Measurements from ENCODE around the gene SYVN1.

The SYVN1 gene

DNA sequence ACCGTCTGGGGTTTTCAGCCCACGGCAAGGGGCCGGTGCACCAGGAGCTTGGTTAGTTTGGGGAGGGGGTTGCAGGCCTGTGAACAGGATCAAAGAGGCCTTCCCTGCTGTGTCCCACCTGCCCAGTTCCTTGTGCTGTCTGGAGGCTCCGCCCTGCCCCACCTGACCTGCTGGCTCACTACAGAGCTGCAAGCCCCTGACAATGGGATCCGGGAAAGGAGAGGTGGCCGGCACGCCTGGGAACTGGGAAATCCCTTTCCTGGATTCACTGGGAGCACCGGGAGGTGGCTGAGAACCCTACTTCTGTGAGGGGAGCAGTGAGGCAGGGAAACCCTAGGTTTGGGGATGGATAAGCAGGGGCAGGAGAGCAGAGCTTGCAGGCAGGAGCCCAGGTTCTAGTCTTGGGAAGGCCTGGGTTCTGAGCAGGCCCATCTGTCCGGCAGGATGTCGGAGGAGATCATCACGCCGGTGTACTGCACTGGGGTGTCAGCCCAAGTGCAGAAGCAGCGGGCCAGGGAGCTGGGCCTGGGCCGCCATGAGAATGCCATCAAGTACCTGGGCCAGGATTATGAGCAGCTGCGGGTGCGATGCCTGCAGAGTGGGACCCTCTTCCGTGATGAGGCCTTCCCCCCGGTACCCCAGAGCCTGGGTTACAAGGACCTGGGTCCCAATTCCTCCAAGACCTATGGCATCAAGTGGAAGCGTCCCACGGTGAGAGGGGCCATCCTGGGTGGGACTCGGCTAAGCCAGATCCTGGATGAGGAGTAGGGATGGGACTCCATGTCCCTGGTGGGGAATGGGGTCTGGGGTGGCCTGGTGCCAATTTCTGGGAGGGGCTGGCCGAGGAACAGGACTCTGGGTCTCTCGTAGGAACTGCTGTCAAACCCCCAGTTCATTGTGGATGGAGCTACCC lies 48.2 kb upstream of the SYVN1 start:
- Histone ChIP-seq H3K4me3 (ENCODE audit: low read depth, low read length) (peak overlapping the region; percentile 91), H3K4me1 (ENCODE audit: control insufficient read depth, insufficient read depth, low read length) (no peaks in the 10 kb centered on the region), H3K9me3 (ENCODE audit: control insufficient read depth, insufficient read depth, low read depth, low read length) (no peaks in the 10 kb centered on the region), H3K36me3 (ENCODE audit: control insufficient read depth in 2 of 2, insufficient read depth in 1 of 2, low read length in 2 of 2) (peaks cover 0 to 42% of the 10 kb centered on the region in 2 experiments; a peak in 1 of 3 replicates), H3K27ac (ENCODE audit: extremely low read depth, low read depth, low read length) (peak overlapping the region; percentile 80; the same call in 1 of the 2 replicates)
- CTCF ChIA-PET: interaction anchor here (0.6 to 2.0 kb wide), 9 partner anchors 14 to 218 kb away, joined by 3 to 6 read pairs (median 3); partner anchors contain the start of gene ZNHIT2
- POLR2A ChIA-PET: interaction anchor here (0.7 to 2.8 kb wide), 11 partner anchors 35 to 404 kb away, joined by 3 to 23 read pairs (median 6); partner anchors contain the start of genes FAU, MRPL49, POLA2 and TM7SF2
- peak; percentile 78 for TF ChIP-seq ZNF335 (tag by site-specific recombination; conservative IDR thresholded peaks at IDR 0.05)
- TF ChIP-seq ZXDB (tag by site-specific recombination; IDR thresholded peaks at IDR 0.05): 0 out of 2 replicates have a peak, but pooled peaks have one; percentile 9
- TF ChIP-seq, protein P1, sequence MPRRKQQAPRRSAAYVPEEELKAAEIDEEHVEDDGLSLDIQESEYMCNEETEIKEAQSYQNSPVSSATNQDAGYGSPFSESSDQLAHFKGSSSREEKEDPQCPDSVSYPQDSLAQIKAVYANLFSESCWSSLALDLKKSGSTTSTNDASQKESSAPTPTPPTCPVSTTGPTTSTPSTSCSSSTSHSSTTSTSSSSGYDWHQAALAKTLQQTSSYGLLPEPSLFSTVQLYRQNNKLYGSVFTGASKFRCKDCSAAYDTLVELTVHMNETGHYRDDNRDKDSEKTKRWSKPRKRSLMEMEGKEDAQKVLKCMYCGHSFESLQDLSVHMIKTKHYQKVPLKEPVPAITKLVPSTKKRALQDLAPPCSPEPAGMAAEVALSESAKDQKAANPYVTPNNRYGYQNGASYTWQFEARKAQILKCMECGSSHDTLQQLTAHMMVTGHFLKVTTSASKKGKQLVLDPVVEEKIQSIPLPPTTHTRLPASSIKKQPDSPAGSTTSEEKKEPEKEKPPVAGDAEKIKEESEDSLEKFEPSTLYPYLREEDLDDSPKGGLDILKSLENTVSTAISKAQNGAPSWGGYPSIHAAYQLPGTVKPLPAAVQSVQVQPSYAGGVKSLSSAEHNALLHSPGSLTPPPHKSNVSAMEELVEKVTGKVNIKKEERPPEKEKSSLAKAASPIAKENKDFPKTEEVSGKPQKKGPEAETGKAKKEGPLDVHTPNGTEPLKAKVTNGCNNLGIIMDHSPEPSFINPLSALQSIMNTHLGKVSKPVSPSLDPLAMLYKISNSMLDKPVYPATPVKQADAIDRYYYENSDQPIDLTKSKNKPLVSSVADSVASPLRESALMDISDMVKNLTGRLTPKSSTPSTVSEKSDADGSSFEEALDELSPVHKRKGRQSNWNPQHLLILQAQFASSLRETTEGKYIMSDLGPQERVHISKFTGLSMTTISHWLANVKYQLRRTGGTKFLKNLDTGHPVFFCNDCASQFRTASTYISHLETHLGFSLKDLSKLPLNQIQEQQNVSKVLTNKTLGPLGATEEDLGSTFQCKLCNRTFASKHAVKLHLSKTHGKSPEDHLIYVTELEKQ (tag by site-specific recombination; IDR thresholded peaks at IDR 0.05; ENCODE audit: borderline replicate concordance): no peak
- TF ChIP-seq BCL11B (tag by site-specific recombination; IDR thresholded peaks at IDR 0.05; ENCODE audit: low read depth): no peak
- TF ChIP-seq, protein P2, sequence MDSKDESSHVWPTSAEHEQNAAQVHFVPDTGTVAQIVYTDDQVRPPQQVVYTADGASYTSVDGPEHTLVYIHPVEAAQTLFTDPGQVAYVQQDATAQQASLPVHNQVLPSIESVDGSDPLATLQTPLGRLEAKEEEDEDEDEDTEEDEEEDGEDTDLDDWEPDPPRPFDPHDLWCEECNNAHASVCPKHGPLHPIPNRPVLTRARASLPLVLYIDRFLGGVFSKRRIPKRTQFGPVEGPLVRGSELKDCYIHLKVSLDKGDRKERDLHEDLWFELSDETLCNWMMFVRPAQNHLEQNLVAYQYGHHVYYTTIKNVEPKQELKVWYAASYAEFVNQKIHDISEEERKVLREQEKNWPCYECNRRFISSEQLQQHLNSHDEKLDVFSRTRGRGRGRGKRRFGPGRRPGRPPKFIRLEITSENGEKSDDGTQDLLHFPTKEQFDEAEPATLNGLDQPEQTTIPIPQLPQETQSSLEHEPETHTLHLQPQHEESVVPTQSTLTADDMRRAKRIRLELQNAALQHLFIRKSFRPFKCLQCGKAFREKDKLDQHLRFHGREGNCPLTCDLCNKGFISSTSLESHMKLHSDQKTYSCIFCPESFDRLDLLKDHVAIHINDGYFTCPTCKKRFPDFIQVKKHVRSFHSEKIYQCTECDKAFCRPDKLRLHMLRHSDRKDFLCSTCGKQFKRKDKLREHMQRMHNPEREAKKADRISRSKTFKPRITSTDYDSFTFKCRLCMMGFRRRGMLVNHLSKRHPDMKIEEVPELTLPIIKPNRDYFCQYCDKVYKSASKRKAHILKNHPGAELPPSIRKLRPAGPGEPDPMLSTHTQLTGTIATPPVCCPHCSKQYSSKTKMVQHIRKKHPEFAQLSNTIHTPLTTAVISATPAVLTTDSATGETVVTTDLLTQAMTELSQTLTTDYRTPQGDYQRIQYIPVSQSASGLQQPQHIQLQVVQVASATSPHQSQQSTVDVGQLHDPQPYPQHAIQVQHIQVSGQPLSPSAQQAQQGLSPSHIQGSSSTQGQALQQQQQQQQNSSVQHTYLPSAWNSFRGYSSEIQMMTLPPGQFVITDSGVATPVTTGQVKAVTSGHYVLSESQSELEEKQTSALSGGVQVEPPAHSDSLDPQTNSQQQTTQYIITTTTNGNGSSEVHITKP (tag by site-specific recombination; IDR thresholded peaks at IDR 0.05): peak; percentile 38; the same call in 1 of the 2 replicates
- no peak for TF ChIP-seq ZNF174 (tag by site-specific recombination; IDR thresholded peaks at IDR 0.05)
- TF ChIP-seq ZNF692 (tag by site-specific recombination; IDR thresholded peaks at IDR 0.05): peak; percentile 14; the same call in 1 of the 2 replicates

DNA sequence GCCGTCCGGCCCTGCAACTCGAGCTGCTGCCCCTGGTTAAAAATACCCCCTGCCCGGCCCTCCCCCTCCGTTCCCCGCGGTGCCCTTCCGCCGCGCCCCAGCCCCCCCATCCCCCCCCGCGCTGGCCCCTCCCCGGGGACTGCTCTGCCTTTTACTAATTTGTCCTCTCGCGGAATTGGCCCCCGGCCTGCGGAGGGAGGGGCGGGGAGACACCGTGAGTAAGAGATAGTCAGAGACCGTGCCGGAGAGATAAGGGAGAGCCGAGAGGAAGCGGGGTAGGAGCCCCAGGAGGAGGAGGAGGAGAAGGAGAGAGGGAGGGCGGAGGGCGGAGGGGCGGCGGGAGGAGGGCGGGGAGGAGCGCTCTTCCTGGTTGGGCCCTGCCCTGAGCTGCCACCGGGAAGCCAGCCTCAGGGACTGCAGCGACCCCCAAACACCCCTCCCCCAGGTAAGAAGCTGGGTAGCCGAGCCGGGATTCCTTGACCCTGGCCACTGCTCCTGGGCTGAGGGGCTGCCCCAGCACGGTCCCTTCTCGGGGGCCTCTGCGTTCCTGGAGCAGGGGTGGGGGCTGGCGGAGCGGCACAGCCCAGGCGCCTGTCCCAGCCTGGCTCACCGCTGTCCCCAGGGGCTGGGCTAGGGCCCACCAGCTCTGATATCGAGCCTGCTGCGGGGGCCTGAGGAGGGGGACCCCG lies 47.4 kb upstream of the SYVN1 start, which contains the start of gene CAPN1:
Gene CAPN1, plus strand, starts transcription at position 360 of the 689 bp plus-strand sequence. CDS start 774 bp downstream, outside the sequence.
- ChIA-PET CTCF (interaction anchor here (0.6 to 2.4 kb wide), 11 partner anchors 15 to 169 kb away, joined by 3 to 6 read pairs (median 3); partner anchors contain the start of genes ARL2 and ZNHIT2), POLR2A (interaction anchor here (0.5 to 2.8 kb wide), 13 partner anchors 36 to 403 kb away, joined by 3 to 23 read pairs (median 5); partner anchors contain the start of genes FAU, MRPL49, POLA2 and TM7SF2)
- Histone ChIP-seq H3K4me3 (ENCODE audit: low read depth, low read length) (peak within 1 kb of the TSS; percentile 91), H3K27ac (ENCODE audit: extremely low read depth, low read depth, low read length) (peak within 1 kb of the TSS; percentile 80; the same call in 1 of the 2 replicates), H3K36me3 (ENCODE audit: control insufficient read depth in 2 of 2, insufficient read depth in 1 of 2, low read length in 2 of 2) (peaks cover 0 to 34% of the 10 kb centered on the region in 2 experiments; a peak in 1 of 3 replicates), H3K4me1 (ENCODE audit: control insufficient read depth, insufficient read depth, low read length) (no peaks in the 10 kb centered on the region), H3K9me3 (ENCODE audit: control insufficient read depth, insufficient read depth, low read depth, low read length) (no peaks in the 10 kb centered on the region)
- no peak for TF ChIP-seq ZBTB6 (tag by site-specific recombination; IDR thresholded peaks at IDR 0.05)
- TF ChIP-seq PRDM1 (tag by site-specific recombination; IDR thresholded peaks at IDR 0.05): no peak
- no peak for TF ChIP-seq ZNF571 (tag by site-specific recombination; IDR thresholded peaks at IDR 0.05)
- no peak for TF ChIP-seq ZNF677 (tag by site-specific recombination; IDR thresholded peaks at IDR 0.05)
- TF ChIP-seq ZNF248 (tag by site-specific recombination; IDR thresholded peaks at IDR 0.05): no peak
- no peak for TF ChIP-seq ZNF19 (tag by site-specific recombination; IDR thresholded peaks at IDR 0.05; ENCODE audit: low read depth)
- no peak for TF ChIP-seq ZNF23 (tag by site-specific recombination; IDR thresholded peaks at IDR 0.05; ENCODE audit: borderline replicate concordance)
- TF ChIP-seq, protein P3, sequence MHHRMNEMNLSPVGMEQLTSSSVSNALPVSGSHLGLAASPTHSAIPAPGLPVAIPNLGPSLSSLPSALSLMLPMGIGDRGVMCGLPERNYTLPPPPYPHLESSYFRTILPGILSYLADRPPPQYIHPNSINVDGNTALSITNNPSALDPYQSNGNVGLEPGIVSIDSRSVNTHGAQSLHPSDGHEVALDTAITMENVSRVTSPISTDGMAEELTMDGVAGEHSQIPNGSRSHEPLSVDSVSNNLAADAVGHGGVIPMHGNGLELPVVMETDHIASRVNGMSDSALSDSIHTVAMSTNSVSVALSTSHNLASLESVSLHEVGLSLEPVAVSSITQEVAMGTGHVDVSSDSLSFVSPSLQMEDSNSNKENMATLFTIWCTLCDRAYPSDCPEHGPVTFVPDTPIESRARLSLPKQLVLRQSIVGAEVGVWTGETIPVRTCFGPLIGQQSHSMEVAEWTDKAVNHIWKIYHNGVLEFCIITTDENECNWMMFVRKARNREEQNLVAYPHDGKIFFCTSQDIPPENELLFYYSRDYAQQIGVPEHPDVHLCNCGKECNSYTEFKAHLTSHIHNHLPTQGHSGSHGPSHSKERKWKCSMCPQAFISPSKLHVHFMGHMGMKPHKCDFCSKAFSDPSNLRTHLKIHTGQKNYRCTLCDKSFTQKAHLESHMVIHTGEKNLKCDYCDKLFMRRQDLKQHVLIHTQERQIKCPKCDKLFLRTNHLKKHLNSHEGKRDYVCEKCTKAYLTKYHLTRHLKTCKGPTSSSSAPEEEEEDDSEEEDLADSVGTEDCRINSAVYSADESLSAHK (tag by site-specific recombination; IDR thresholded peaks at IDR 0.05): no peak

Measured in HEK293 (cell line).